Measurements from ENCODE around the gene GZMB.
"Not testable (repeated sequence)": the region's sequence is repeated elsewhere in the genome, so short reads cannot be mapped to it uniquely, and the experiment has no call there.

The GZMB gene

DNA sequence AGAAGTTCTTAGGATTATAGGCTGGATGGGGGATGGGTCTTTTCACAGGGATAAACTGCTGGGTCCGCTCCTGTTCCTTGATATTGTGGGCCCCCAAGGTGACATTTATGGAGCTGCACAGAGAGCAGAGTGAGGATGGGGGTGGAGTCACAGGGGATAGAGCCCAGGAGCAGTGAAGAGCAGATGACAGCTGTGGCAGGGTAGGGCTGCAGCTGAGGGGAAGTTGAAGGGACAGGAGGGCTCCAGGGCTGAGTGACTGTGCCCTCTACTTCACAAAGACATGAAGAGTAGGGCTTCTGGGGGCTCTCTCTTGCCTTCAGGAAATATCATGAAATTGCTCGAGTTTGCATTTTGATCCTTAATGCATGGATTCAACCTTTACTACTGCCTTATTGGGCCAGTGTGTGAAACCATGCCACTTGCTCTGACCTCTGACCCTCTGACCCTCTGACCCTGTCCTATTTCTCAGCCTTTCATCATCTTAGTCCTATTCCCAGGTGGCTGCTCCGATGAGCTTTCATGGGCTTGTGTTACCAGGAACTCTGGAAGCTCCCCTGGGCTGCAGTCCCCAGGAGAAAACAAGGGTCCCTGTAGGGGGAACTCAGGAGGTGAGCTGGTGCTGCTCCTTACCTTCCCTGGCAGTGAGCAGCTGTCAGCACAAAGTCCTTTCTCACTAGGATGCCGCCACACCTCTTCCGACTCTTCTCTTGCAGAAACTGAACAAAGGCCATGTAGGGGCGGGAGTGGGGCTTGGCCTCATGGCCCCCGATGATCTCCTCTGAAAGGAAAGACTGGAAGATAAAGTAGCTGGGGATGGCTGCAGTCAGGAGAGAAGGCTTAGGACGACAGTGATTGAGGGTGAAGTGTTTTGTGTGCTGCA is 26.1 kb downstream of the GZMB start:
- TF ChIP-seq, protein P1, sequence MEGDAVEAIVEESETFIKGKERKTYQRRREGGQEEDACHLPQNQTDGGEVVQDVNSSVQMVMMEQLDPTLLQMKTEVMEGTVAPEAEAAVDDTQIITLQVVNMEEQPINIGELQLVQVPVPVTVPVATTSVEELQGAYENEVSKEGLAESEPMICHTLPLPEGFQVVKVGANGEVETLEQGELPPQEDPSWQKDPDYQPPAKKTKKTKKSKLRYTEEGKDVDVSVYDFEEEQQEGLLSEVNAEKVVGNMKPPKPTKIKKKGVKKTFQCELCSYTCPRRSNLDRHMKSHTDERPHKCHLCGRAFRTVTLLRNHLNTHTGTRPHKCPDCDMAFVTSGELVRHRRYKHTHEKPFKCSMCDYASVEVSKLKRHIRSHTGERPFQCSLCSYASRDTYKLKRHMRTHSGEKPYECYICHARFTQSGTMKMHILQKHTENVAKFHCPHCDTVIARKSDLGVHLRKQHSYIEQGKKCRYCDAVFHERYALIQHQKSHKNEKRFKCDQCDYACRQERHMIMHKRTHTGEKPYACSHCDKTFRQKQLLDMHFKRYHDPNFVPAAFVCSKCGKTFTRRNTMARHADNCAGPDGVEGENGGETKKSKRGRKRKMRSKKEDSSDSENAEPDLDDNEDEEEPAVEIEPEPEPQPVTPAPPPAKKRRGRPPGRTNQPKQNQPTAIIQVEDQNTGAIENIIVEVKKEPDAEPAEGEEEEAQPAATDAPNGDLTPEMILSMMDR (IDR thresholded peaks at IDR 0.05): no peak
- no peak for TF ChIP-seq ZFX (IDR thresholded peaks at IDR 0.05; ENCODE audit: borderline replicate concordance)

DNA sequence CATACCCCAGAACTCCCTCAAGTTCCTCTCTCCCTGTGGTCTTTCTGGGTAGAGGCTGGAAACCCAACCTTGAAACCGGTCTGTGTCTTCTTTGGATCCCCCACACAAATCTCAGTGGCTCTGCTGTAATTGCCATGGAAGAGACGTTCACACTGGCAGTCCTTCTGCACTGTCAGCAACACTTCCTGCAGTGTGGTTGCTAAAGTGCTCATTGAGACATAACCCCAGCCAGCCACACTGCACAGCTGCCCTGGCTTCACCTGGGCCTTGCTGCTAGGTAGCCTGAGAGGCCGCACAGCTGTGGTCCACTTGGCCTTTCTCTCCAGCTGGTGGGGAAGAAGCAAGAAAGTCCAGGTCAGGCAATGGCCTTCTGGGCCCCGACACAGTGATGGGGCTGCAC is 26.9 kb downstream of the GZMB start:
- H3K27ac ChIP-seq: no peak overlapping the region
- no peak for TF ChIP-seq ZFX (IDR thresholded peaks at IDR 0.05; ENCODE audit: borderline replicate concordance)
- TF ChIP-seq, protein P1 (IDR thresholded peaks at IDR 0.05): no peak

More for the DNA sequence above, 26.1 kb downstream of the GZMB start:
- no peak overlapping the region for H3K27ac ChIP-seq

DNA sequence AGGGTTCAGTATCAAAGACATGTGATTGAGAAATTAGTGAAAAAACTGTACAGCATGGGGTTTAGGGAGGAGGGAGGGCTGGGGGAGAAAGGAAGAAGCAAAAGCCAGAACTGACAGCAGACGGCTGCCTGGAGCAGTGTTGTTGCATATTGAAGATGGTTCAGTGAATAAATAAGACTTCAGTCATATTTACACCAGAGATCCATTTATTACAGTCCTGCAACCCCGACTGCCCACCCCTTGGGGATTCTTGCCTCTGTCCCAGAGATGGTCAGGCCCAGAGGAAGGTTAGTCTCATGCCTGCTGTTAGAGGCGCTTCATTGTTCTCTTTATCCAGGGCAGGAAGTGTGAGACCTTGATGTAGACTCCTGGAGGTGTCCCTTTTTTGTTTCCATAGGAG is 27.7 kb downstream of the GZMB start:
- no peak for TF ChIP-seq ZFX (IDR thresholded peaks at IDR 0.05; ENCODE audit: borderline replicate concordance)
- TF ChIP-seq, protein P1 (IDR thresholded peaks at IDR 0.05): no peak
- no peak overlapping the region for H3K27ac ChIP-seq

DNA sequence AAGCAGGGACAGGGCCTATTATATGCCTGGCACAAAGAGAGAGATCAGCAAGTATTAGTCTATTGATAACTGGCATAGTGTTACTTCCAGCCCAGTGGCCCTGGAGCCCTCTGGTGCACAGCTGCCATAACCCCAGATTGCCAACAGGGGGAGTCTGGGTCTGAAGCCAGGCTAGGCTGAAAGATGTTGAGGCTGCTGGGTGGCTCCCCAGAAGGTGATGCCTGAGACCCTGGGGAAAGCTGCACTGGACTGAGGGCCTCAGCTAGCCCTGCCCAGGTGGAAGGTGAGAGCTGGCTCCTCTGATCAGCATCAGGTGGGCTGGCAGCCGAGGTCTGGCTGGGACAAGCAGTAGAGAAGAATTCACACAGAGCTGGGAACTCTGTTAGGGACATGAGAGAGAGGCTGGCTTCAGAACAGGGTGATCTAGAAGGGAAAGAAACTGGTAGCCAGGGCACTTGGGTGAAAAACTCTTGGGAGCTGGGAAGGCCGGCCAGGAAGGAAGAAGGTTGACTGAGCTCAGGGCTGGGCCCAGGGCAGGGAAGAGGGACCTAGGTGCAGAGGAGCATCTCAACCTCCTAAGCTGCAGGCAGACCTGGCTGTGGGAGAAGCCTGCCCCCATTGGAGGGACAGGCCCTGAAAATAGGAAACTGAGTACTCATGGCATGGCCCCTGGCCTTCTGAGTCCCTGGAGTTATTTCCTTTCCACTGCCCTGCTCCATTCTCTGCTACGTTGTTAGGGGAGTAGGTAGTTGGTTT is 28.4 kb downstream of the GZMB start:
- H3K27ac ChIP-seq: no peak overlapping the region
- TF ChIP-seq, protein P1 (IDR thresholded peaks at IDR 0.05): peak; percentile 81
- no peak for TF ChIP-seq ZFX (IDR thresholded peaks at IDR 0.05; ENCODE audit: borderline replicate concordance)

DNA sequence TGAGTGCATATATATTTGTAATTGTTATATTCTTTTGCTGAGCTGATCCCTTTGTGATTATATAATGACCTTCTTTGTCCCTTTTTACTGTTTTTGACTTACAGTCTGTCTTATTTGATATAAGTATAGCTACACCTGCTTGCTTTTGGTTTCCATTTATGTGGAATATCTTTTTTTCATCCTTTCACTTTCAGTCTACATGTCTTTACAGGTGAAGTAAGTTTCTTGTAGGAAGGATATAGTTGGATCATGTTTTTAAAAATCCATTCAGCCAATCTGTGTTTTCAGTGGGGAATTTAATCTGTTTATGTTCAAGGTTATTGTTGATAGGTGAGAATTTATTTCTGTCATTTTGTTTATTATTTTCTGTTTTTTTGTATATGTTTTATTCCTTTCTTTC is 36.6 kb downstream of the GZMB start:
- H3K27ac ChIP-seq: no peak overlapping the region
- TF ChIP-seq, protein P1 (IDR thresholded peaks at IDR 0.05): no peak
- TF ChIP-seq ZFX (IDR thresholded peaks at IDR 0.05; ENCODE audit: borderline replicate concordance): no peak

GRCh38 chr14:24595073-24595808 is 38.7 kb downstream of the GZMB start:
- H3K27ac ChIP-seq: no peak overlapping the region
- TF ChIP-seq, protein P1 (IDR thresholded peaks at IDR 0.05): no peak
- TF ChIP-seq ZFX (IDR thresholded peaks at IDR 0.05; ENCODE audit: borderline replicate concordance): no peak

GRCh38 chr14:24591004-24591403 is 43.0 kb downstream of the GZMB start:
- H3K27ac ChIP-seq: not testable (repeated sequence)

GRCh38 chr14:24584402-24584801 is 49.6 kb downstream of the GZMB start:
- H3K27ac ChIP-seq: not testable (repeated sequence)

Data from 22Rv1 (cell line).